GM18861 (cell line): ENCODE results near the gene KAZALD1.

Experiments used
- ATAC-seq: cut with Tn5 transposase; IDR thresholded peaks from one replicate; pipeline ENCODE4 v1.9.1; 2021; ENCODE audit not compliant: unreplicated experiment

Gene KAZALD1

GRCh38 chr10:101047961-101048892 is 13.6 kb upstream of the KAZALD1 start:
- ATAC-seq: no peak

GRCh38 chr10:101050208-101051069 is 11.3 kb upstream of the KAZALD1 start:
- ATAC-seq: no peak

GRCh38 chr10:101052285-101052684 is 9.5 kb upstream of the KAZALD1 start:
- ATAC-seq: no peak

GRCh38 chr10:101053516-101053915 is 8.3 kb upstream of the KAZALD1 start:
- no peak for ATAC-seq

- ATAC-seq: no peak
Measured at GRCh38 chr10:101054351-101054750, 7.4 kb upstream of the KAZALD1 start.

- ATAC-seq: no peak
Measured at GRCh38 chr10:101054876-101055275, 6.9 kb upstream of the KAZALD1 start.

GRCh38 chr10:101055411-101055810 is 6.4 kb upstream of the KAZALD1 start:
- no peak for ATAC-seq

GRCh38 chr10:101056365-101057151 is 5.2 kb upstream of the KAZALD1 start:
- no peak for ATAC-seq

- ATAC-seq: peak; percentile 28
Measured at GRCh38 chr10:101060036-101060950, 1.5 kb upstream of the KAZALD1 start.

- ATAC-seq: peak; percentile 41
Measured at GRCh38 chr10:101060951-101061623, 702 bp upstream of the KAZALD1 start.

GRCh38 chr10:101062232-101063049 is 652 bp downstream of the KAZALD1 start:
- no peak for ATAC-seq

- no peak for ATAC-seq
Measured at GRCh38 chr10:101063050-101063525, 1.3 kb downstream of the KAZALD1 start.

- ATAC-seq: no peak
Measured at GRCh38 chr10:101063548-101064414, 2.0 kb downstream of the KAZALD1 start.

- ATAC-seq: no peak
Measured at GRCh38 chr10:101064415-101065030, 2.7 kb downstream of the KAZALD1 start.

- no peak for ATAC-seq
Measured at GRCh38 chr10:101065481-101066145, 3.8 kb downstream of the KAZALD1 start.

- ATAC-seq: no peak
Measured at GRCh38 chr10:101066146-101066895, 4.5 kb downstream of the KAZALD1 start.
